ENCODE results near the gene PDE8B.

Gene PDE8B

GRCh38 chr5:77192441-77193050 is 17.9 kb upstream of the PDE8B start:
- no peak for DNase-seq (ENCODE audit: low read depth)

GRCh38 chr5:77194762-77195161 is 15.7 kb upstream of the PDE8B start:
- DNase-seq (ENCODE audit: low read depth), result no peak

- no peak for DNase-seq (ENCODE audit: low read depth)
These were observed 12.5 kb upstream of the PDE8B start for GRCh38 chr5:77197840-77198554.

GRCh38 chr5:77200663-77201062 is 9.8 kb upstream of the PDE8B start:
- no peak for DNase-seq (ENCODE audit: low read depth)

- DNase-seq (ENCODE audit: low read depth), result no peak
These were observed 8.3 kb upstream of the PDE8B start for GRCh38 chr5:77202145-77202544.

- DNase-seq (ENCODE audit: low read depth), result no peak
These were observed 5.5 kb upstream of the PDE8B start for GRCh38 chr5:77204967-77205366.

GRCh38 chr5:77208507-77209163 is 1.8 kb upstream of the PDE8B start:
- no peak for DNase-seq (ENCODE audit: low read depth)

GRCh38 chr5:77209495-77210090 is 887 bp upstream of the PDE8B start:
- no peak for DNase-seq (ENCODE audit: low read depth)

GRCh38 chr5:77210964-77211690 is 647 bp downstream of the PDE8B start:
- DNase-seq (ENCODE audit: low read depth), result no peak

- DNase-seq (ENCODE audit: low read depth), result no peak
These were observed 1.2 kb downstream of the PDE8B start for GRCh38 chr5:77211691-77212047.

GRCh38 chr5:77213601-77214000 is 3.1 kb downstream of the PDE8B start:
- no peak for DNase-seq (ENCODE audit: low read depth)

GRCh38 chr5:77214151-77214550 is 3.7 kb downstream of the PDE8B start:
- no peak for DNase-seq (ENCODE audit: low read depth)

- no peak for DNase-seq (ENCODE audit: low read depth)
These were observed 7.8 kb downstream of the PDE8B start for GRCh38 chr5:77218263-77218662.

- DNase-seq (ENCODE audit: low read depth), result no peak
These were observed 10.6 kb downstream of the PDE8B start for GRCh38 chr5:77221115-77221514.

GRCh38 chr5:77222722-77223121 is 12.2 kb downstream of the PDE8B start:
- no peak for DNase-seq (ENCODE audit: low read depth)

- DNase-seq (ENCODE audit: low read depth), result no peak
These were observed 13.2 kb downstream of the PDE8B start for GRCh38 chr5:77223653-77224052.

GRCh38 chr5:77224672-77225355 is 14.3 kb downstream of the PDE8B start:
- DNase-seq (ENCODE audit: low read depth), result no peak

- no peak for DNase-seq (ENCODE audit: low read depth)
These were observed 15.1 kb downstream of the PDE8B start for GRCh38 chr5:77225531-77225930.

- no peak for DNase-seq (ENCODE audit: low read depth)
These were observed 19.4 kb downstream of the PDE8B start for GRCh38 chr5:77229887-77230286.

GRCh38 chr5:77230727-77231470 is 20.4 kb downstream of the PDE8B start:
- no peak for DNase-seq (ENCODE audit: low read depth)

- DNase-seq (ENCODE audit: low read depth), result no peak
These were observed 21.1 kb downstream of the PDE8B start for GRCh38 chr5:77231471-77232138.

Measured in stimulated activated CD8-positive, alpha-beta memory T cell treated with anti-CD3 and anti-CD28 coated beads, Interleukin-12 subunit alpha, Interleukin-12 subunit beta, amount 100 ng/mL, for 1 hour (primary cell).